H9 (cell line): ENCODE data around the gene AGK. TPM values are rescaled to one million over a fixed set of nuclear protein-coding genes. Genes with fewer than 3 reads are reported as not detected.

ENCODE experiments used
- DNase-seq: peaks from one replicate; pipeline ENCODE4 v3.0.0-alpha.2; 2017
- H2AFZ ChIP-seq: one replicate; pipeline ENCODE4 v1.6.1; 2013; ENCODE audit warnings: mild to moderate bottlenecking, low read length, control low read depth, moderate library complexity
- H2AK5ac ChIP-seq: 2 replicates; pipeline ENCODE4 v1.6.1; 2013; ENCODE audit warnings: low read length, control low read depth, mixed read lengths; ENCODE audit not compliant: insufficient read length
- H2BK120ac ChIP-seq: one replicate; pipeline ENCODE4 v1.6.1; 2013; ENCODE audit warnings: low read depth, mild to moderate bottlenecking, low read length, control low read depth, inconsistent platforms; ENCODE audit not compliant: poor library complexity, severe bottlenecking
- H2BK12ac ChIP-seq: 2 replicates; pipeline ENCODE4 v1.6.1; 2013; ENCODE audit warnings: low read length, control low read depth, mixed read lengths, low read depth; ENCODE audit not compliant: insufficient read length
- H2BK15ac ChIP-seq: 2 replicates; pipeline ENCODE4 v1.6.1; 2013; ENCODE audit warnings: low read depth, low read length, control low read depth
- H2BK20ac ChIP-seq: one replicate; pipeline ENCODE4 v1.6.1; 2013; ENCODE audit warnings: low read depth, mild to moderate bottlenecking, low read length, control low read depth, inconsistent platforms; ENCODE audit not compliant: poor library complexity, severe bottlenecking
- H2BK5ac ChIP-seq: 2 replicates; pipeline ENCODE4 v1.6.1; 2013; ENCODE audit warnings: low read length, control low read depth, mixed read lengths; ENCODE audit not compliant: insufficient read length
- H3K14ac ChIP-seq: 2 replicates; pipeline ENCODE4 v1.6.1; 2013; ENCODE audit warnings: low read length, control low read depth; ENCODE audit not compliant: insufficient read depth
- H3K18ac ChIP-seq: 2 replicates; pipeline ENCODE4 v1.6.1; 2013; ENCODE audit warnings: low read depth, mild to moderate bottlenecking, mixed read lengths, low read length, control low read depth; ENCODE audit not compliant: insufficient read length
- H3K23ac ChIP-seq: 2 replicates; pipeline ENCODE4 v1.6.1; 2013; ENCODE audit warnings: low read length, control low read depth, mixed read lengths, low read depth; ENCODE audit not compliant: insufficient read length
- H3K23me2 ChIP-seq: 2 replicates; pipeline ENCODE4 v1.6.1; 2013; ENCODE audit warnings: low read depth, mild to moderate bottlenecking, mixed read lengths, low read length, control low read depth; ENCODE audit not compliant: insufficient read length, poor library complexity, severe bottlenecking
- H3K27ac ChIP-seq: 2 replicates; pipeline ENCODE4 v1.5.1; 2013; ENCODE audit warnings: low read length, control low read depth, mixed read lengths, low read depth; ENCODE audit not compliant: insufficient read length
- H3K27me3 ChIP-seq: 2 replicates; pipeline ENCODE4 v1.6.1; 2013; ENCODE audit warnings: low read length, control low read depth, inconsistent platforms; ENCODE audit not compliant: insufficient read depth
- H3K4ac ChIP-seq: 2 replicates; pipeline ENCODE4 v1.6.1; 2013; ENCODE audit warnings: low read depth, mild to moderate bottlenecking, control low read depth, inconsistent platforms, low read length, moderate library complexity
- H3K4me1 ChIP-seq: 2 replicates; pipeline ENCODE4 v1.6.1; 2013; ENCODE audit warnings: low read length, control low read depth, inconsistent platforms; ENCODE audit not compliant: insufficient read depth
- H3K4me2 ChIP-seq: 2 replicates; pipeline ENCODE4 v1.6.1; 2013; ENCODE audit warnings: low read length, control low read depth, mixed read lengths; ENCODE audit not compliant: insufficient read length, insufficient read depth
- H3K56ac ChIP-seq: 2 replicates; pipeline ENCODE4 v1.6.1; 2013; ENCODE audit warnings: low read depth, mild to moderate bottlenecking, mixed read lengths, low read length, control low read depth; ENCODE audit not compliant: insufficient read length
- H3K79me1 ChIP-seq: 2 replicates; pipeline ENCODE4 v1.6.1; 2013; ENCODE audit warnings: low read depth, mild to moderate bottlenecking, moderate library complexity, low read length, control low read depth, inconsistent platforms; ENCODE audit not compliant: insufficient read depth, poor library complexity, severe bottlenecking
- H3K79me2 ChIP-seq: 2 replicates; pipeline ENCODE4 v1.6.1; 2013; ENCODE audit warnings: low read length, control low read depth, inconsistent platforms; ENCODE audit not compliant: insufficient read depth
- H3K9ac ChIP-seq: 2 replicates; pipeline ENCODE4 v1.6.1; 2013; ENCODE audit warnings: low read length, control low read depth, mixed read lengths; ENCODE audit not compliant: insufficient read length; ENCODE audit errors: extremely low read depth
- H3K9me3 ChIP-seq: one replicate; pipeline ENCODE4 v1.6.1; 2013; ENCODE audit warnings: low read depth, low read length, inconsistent platforms; ENCODE audit not compliant: control insufficient read depth
- H3T11ph ChIP-seq: one replicate; pipeline ENCODE4 v1.6.1; 2013; ENCODE audit warnings: mild to moderate bottlenecking, low read length, control low read depth, inconsistent platforms
- H4K20me1 ChIP-seq: one replicate; pipeline ENCODE4 v1.6.1; 2013; ENCODE audit not compliant: control insufficient read depth, insufficient read length, insufficient read depth
- H4K5ac ChIP-seq: 2 replicates; pipeline ENCODE4 v1.6.1; 2013; ENCODE audit warnings: low read depth, mild to moderate bottlenecking, mixed read lengths, low read length, control low read depth; ENCODE audit not compliant: insufficient read length
- H4K8ac ChIP-seq: replicated peaks from 2 replicates; pipeline ENCODE4 v1.6.1; 2013; ENCODE audit warnings: low read length, control low read depth, mixed read lengths, low read depth; ENCODE audit not compliant: insufficient read length
- H4K91ac ChIP-seq: 2 replicates; pipeline ENCODE4 v1.6.1; 2013; ENCODE audit warnings: low read depth, mild to moderate bottlenecking, moderate library complexity, mixed read lengths, low read length, control low read depth; ENCODE audit not compliant: insufficient read length
- H3K27ac Mint-ChIP-seq, 3 experiments: 2 replicates in 2 of 3; 3 replicates in 1 of 3; pipeline ENCODE4 v1.8.0; 2020 to 2021; ENCODE audit warnings: mixed read lengths in 3 of 3, mild to moderate bottlenecking in 1 of 3, moderate library complexity in 1 of 3
- H3K27me3 Mint-ChIP-seq: 2 replicates; pipeline ENCODE4 v1.8.0; 2021; ENCODE audit warnings: low read depth, mild to moderate bottlenecking, moderate library complexity, mixed read lengths
- H3K36me3 Mint-ChIP-seq, 3 experiments: 2 replicates in 2 of 3; 3 replicates in 1 of 3; pipeline ENCODE4 v1.8.0; 2020 to 2021; ENCODE audit warnings: low read depth in 3 of 3, mixed read lengths in 3 of 3; ENCODE audit not compliant: insufficient read depth in 1 of 3
- H3K4me1 Mint-ChIP-seq, 2 experiments: 2 replicates each; pipeline ENCODE4 v1.8.0; 2020; ENCODE audit warnings: mixed read lengths in 2 of 2
- H3K4me3 Mint-ChIP-seq, 2 experiments: 2 replicates in 1 of 2; 3 replicates in 1 of 2; pipeline ENCODE4 v1.8.0; 2020 to 2021; ENCODE audit warnings: mild to moderate bottlenecking in 2 of 2, mixed read lengths in 2 of 2, moderate library complexity in 1 of 2
- H3K9me3 Mint-ChIP-seq, 2 experiments: 2 replicates in 1 of 2; 3 replicates in 1 of 2; pipeline ENCODE4 v1.8.0; 2020; ENCODE audit warnings: mild to moderate bottlenecking in 2 of 2, mixed read lengths in 2 of 2, moderate library complexity in 1 of 2
- CTCF ChIP-seq: fragments of 200-600 bp; sonication (generic); conservative IDR thresholded peaks from 3 replicates; pipeline ENCODE4 v1.8.0; 2021; ENCODE audit warnings: antibody characterized with exemption, mild to moderate bottlenecking
- WGBS: extraction: QIAGEN DNeasy Blood & Tissue Kit; methylation state at CpG from one replicate; pipeline ENCODE4 v1.1.7; 2013; ENCODE audit warnings: missing lambda C conversion rate, low lambda C conversion rate, mixed read lengths; ENCODE audit not compliant: insufficient read length; ENCODE audit errors: extremely low coverage; 5-methylcytosine and 5-hydroxymethylcytosine counted together
- total RNA-seq: library from RNA; stranded (reverse); gene quantifications from 2 replicates; pipeline ENCODE4 v1.2.1, GENCODE V29; 2021

Gene AGK
- total RNA-seq, 1 experiment from 2014 or later = 35.1 TPM

DNA sequence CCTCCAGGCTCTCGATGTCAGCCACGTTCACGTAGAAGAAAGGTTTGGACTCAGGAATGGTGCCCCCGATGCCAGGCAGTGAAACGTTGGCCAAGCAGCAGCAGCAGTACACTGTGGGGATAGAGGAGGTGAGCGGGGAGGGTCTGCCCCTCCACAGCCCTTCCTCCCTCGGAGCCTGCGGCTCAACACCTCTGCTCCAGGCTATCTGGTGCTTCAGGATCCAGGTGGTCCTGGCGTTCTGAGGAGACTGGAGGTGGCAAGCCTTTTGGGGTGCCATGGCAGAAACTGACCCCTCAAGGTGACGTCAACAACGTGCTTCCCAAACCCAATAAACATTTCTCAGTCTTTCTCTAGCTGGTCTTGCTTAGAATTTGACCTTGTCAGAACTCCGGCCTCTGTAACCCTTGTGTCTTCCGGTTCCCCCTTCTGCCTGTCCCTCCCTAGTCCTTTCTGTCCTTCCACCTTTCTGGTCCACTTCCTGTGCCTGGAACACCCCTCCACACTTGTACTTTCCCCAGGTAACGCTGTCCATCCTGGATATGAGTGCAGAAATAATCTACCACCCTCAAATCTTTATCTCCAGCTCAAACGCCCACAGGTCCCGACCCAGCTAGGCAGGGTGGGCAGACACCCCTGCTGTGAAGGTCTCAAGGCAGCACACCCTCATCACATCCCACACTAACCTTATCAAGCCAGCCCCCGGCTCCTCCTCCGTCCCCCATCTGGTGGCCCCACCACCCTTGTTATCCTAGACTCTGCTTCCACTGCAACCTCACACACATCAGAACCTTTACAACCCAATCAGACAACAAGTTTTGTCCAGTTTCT is 114.2 kb downstream of the AGK start:
- Histone ChIP-seq H3K23ac (no peak overlapping the region), H2BK5ac (no peak overlapping the region), H3K4ac (no peak overlapping the region), H4K20me1 (no peaks in the 10 kb centered on the region), H2BK12ac (no peak overlapping the region), H3K56ac (no peak overlapping the region), H3K18ac (no peak overlapping the region), H3K9me3 (no peaks in the 10 kb centered on the region), H2BK15ac (no peak overlapping the region), H3K79me2 (no peaks in the 10 kb centered on the region), H3K27me3 (no peaks in the 10 kb centered on the region), H4K5ac (no peak overlapping the region), H3K14ac (no peak overlapping the region), H2AK5ac (no peak overlapping the region), H2BK120ac (no peak overlapping the region), H3K27ac (no peak overlapping the region), H3K4me2 (no peak overlapping the region), H3K4me1 (no peaks in the 10 kb centered on the region), H2BK20ac (no peak overlapping the region), H2AFZ (no peak overlapping the region), H3K79me1 (no peaks in the 10 kb centered on the region), H4K8ac (no peak overlapping the region), H3T11ph (no peak overlapping the region), H4K91ac (no peak overlapping the region), H3K23me2 (no peaks in the 10 kb centered on the region), H3K9ac (no peak overlapping the region)
- H3K27ac Mint-ChIP-seq = peak overlapping the region in 1 of 3 experiments; percentile 4; a peak in 1 of 7 replicates
- DNase-seq = no peak
- H3K36me3 Mint-ChIP-seq = peaks cover 19 to 59% (median 50%) of the 10 kb centered on the region in 3 experiments; a peak in 6 of 7 replicates
- no peak overlapping the region for H3K4me3 Mint-ChIP-seq
- H3K4me1 Mint-ChIP-seq = no peaks in the 10 kb centered on the region
- TF ChIP-seq CTCF = no peak
- H3K9me3 Mint-ChIP-seq = no peaks in the 10 kb centered on the region; a peak in 1 of 5 replicates
- H3K27me3 Mint-ChIP-seq = no peaks in the 10 kb centered on the region
- no CpG with 5 or more reads among the region's 18 CpGs for WGBS
